HG02840 (cell line): Measurements from ENCODE around the gene CTRB2.

Experiments used
- ATAC-seq: cut with Tn5 transposase; IDR thresholded peaks from one replicate; pipeline ENCODE4 v1.9.1; 2021; ENCODE audit warnings: mild to moderate bottlenecking, moderate library complexity, moderate number of reproducible peaks; ENCODE audit not compliant: unreplicated experiment, low FRiP score

CTRB2 gene

GRCh38 chr16:75181630-75182029 is 25.3 kb downstream of the CTRB2 start:
- ATAC-seq, result no peak

- no peak for ATAC-seq
Observed at GRCh38 chr16:75179208-75179607, 27.8 kb downstream of the CTRB2 start.

GRCh38 chr16:75176926-75177325 is 30.0 kb downstream of the CTRB2 start:
- ATAC-seq, result no peak

- ATAC-seq, result no peak
Observed at GRCh38 chr16:75175074-75175473, 31.9 kb downstream of the CTRB2 start.

DNA sequence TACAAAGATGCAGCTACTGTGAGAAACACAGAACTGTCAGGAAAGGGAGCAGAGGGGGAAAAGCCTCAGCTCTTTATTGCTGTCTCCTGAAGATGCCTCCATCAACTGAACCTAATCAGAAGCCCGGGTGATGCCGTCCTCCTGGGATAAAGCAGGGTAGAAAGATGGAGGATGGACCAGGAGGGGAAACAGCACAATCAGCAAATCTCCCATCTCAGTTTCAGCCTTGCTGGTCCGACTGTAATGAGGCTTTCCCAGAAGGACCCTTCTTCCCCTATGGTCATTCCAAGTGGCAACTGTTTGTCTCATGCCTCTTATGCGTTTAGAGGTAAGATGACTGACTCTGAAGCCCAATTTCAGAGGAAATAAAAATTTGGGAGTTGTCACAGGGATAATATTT is 34.4 kb downstream of the CTRB2 start:
- no peak for ATAC-seq

GRCh38 chr16:75169899-75170405 is 37.0 kb downstream of the CTRB2 start:
- no peak for ATAC-seq

- no peak for ATAC-seq
Observed at GRCh38 chr16:75160386-75160785, 46.6 kb downstream of the CTRB2 start.
